Esophagus squamous epithelium (tissue), 4 donors: Measurements from ENCODE around the gene ZDHHC14.

Experiments used
- CTCF ChIP-seq, 6 experiments: fragments of 450-650 bp in 4 of 6; fragments of 200-600 bp in 2 of 6; sonication (generic) in 2 of 6; IDR thresholded peaks; one replicate each; pipeline ENCODE4 v1.5.1; 2016 to 2019; ENCODE audit warnings: antibody characterized with exemption in 6 of 6, mild to moderate bottlenecking in 4 of 6, moderate library complexity in 4 of 6
- POLR2A ChIP-seq, 4 donors: fragments of 450-650 bp; IDR thresholded peaks; one replicate each; pipeline ENCODE4 v1.6.1; 2017; ENCODE audit warnings: antibody characterized with exemption in 4 of 4, mild to moderate bottlenecking in 4 of 4, moderate library complexity in 3 of 4

GRCh38 chr6:157521362-157522335 is 140.7 kb downstream of the ZDHHC14 start:
- TF ChIP-seq CTCF (IDR thresholded peaks at IDR 0.05) (no peak), POLR2A (IDR thresholded peaks at IDR 0.05) (no peak)
